ENCODE data around the gene KIF25.

The KIF25 gene

DNA sequence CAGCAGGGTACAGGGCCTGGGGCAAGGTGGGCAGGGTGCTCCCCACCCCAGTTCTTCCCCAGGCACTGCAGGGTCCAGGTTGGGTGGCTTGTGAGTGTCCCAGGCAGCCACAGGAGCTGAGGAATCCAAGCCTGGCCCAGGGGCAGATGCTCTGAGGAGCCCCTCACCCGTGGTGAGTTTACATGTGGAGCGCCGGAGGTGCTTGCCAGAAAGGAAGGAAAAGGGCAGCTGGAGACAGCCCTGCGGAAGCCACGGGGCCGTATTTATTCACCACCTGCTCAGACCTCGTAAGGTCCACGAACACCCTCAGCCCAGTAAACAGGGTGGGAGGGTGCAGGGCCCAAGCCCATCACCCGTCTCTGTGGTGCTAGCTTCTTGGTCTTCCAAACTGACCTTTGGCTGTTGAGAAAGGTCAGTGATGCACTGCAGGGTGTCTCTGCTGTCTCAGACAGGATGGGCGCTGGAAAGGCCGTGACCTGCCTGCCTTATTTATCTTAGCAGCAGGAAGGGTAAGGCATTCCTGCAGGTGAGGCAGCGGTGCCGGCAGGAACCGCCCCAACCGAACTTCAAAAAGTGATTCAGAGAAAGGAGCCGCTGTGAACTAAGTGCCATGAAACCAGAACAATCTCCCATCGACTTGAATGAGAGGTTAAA lies 85.5 kb downstream of the KIF25 start:
- no peak overlapping the region for H3K4me3 ChIP-seq (replicated peaks; ENCODE audit: low read depth, low read length)
- no peak for DNase-seq (ENCODE audit: extremely low read depth, low read depth)
- TF ChIP-seq, protein P1, sequence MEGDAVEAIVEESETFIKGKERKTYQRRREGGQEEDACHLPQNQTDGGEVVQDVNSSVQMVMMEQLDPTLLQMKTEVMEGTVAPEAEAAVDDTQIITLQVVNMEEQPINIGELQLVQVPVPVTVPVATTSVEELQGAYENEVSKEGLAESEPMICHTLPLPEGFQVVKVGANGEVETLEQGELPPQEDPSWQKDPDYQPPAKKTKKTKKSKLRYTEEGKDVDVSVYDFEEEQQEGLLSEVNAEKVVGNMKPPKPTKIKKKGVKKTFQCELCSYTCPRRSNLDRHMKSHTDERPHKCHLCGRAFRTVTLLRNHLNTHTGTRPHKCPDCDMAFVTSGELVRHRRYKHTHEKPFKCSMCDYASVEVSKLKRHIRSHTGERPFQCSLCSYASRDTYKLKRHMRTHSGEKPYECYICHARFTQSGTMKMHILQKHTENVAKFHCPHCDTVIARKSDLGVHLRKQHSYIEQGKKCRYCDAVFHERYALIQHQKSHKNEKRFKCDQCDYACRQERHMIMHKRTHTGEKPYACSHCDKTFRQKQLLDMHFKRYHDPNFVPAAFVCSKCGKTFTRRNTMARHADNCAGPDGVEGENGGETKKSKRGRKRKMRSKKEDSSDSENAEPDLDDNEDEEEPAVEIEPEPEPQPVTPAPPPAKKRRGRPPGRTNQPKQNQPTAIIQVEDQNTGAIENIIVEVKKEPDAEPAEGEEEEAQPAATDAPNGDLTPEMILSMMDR (IDR thresholded peaks at IDR 0.05; ENCODE audit: low read depth, low read length, missing control alignments): no peak

DNA sequence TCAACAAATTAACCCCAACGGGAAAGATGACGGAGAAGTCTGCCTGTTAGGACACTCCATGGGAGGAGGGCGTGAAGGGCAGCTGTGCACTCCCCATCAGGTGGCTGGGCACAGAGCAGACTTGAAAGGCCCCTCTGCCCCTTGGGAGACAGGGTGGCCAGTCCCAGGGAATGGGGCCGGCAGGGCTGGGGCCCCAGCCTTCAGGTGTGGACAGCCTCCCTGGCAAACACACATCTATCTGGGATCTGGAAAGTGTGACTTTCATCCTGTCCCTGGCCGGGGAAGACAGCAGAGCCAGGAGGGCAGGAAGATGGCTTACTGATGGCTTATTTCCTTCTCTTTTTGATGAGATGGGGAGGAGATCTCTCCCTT lies 86.0 kb downstream of the KIF25 start:
- no peak overlapping the region for H3K4me3 ChIP-seq (replicated peaks; ENCODE audit: low read depth, low read length)
- DNase-seq (ENCODE audit: extremely low read depth, low read depth): no peak
- TF ChIP-seq, protein P1 (IDR thresholded peaks at IDR 0.05; ENCODE audit: low read depth, low read length, missing control alignments): no peak

DNA sequence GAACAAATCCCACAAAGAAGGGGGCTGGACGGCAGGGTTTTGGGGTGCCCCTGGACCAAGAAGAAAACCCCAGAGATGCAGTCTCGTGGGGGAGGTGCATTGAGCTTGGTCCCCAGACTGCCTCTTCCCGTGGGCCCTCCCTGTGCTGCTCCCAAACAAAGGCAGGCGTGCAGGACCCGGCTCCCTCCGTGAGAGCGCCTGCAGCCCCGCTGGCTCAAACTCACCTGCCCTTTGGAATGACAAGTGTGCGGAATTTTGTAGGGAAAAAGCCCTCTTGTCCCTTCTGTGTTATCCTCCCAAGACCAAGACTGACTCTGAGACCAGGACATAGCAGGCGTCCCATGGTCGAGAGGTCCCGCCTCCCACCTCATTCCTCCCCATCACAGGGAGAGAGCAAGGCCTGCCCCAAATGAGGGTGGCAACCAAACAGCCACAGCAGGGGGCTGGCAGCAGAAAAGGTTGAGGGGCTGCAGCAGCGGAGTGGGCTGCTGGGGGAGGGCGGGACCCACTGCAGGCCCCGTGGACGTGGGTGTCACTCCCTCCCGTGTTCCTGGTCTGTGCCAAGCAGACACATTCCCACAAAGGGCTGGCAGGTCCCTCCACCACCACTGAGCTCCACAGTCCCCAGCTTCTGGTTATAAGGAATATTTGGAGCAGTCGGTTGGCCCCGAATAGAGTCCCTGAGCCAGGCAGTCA lies 87.1 kb downstream of the KIF25 start:
- TF ChIP-seq, protein P1 (IDR thresholded peaks at IDR 0.05; ENCODE audit: low read depth, low read length, missing control alignments): no peak
- H3K4me3 ChIP-seq (replicated peaks; ENCODE audit: low read depth, low read length): no peak overlapping the region
- no peak for DNase-seq (ENCODE audit: extremely low read depth, low read depth)

- DNase-seq (ENCODE audit: extremely low read depth, low read depth): no peak
- TF ChIP-seq, protein P1 (IDR thresholded peaks at IDR 0.05; ENCODE audit: low read depth, low read length, missing control alignments): no peak
- H3K4me3 ChIP-seq (replicated peaks; ENCODE audit: low read depth, low read length): no peak overlapping the region
Observed at GRCh38 chr6:168086066-168086465, 88.6 kb downstream of the KIF25 start.

- DNase-seq (ENCODE audit: extremely low read depth, low read depth): no peak
- no peak overlapping the region for H3K4me3 ChIP-seq (replicated peaks; ENCODE audit: low read depth, low read length)
- TF ChIP-seq, protein P1 (IDR thresholded peaks at IDR 0.05; ENCODE audit: low read depth, low read length, missing control alignments): no peak
Observed at GRCh38 chr6:168086616-168087015, 89.1 kb downstream of the KIF25 start.

GRCh38 chr6:168087436-168088160 lies 90.1 kb downstream of the KIF25 start:
- TF ChIP-seq, protein P1 (IDR thresholded peaks at IDR 0.05; ENCODE audit: low read depth, low read length, missing control alignments): no peak
- no peak overlapping the region for H3K4me3 ChIP-seq (replicated peaks; ENCODE audit: low read depth, low read length)
- no peak for DNase-seq (ENCODE audit: extremely low read depth, low read depth)
